ENCODE measurements around the gene SDHAF3.
"Not testable (repeated sequence)": the region's sequence is repeated elsewhere in the genome, so short reads cannot be mapped to it uniquely, and the experiment has no call there.

SDHAF3 gene

DNA sequence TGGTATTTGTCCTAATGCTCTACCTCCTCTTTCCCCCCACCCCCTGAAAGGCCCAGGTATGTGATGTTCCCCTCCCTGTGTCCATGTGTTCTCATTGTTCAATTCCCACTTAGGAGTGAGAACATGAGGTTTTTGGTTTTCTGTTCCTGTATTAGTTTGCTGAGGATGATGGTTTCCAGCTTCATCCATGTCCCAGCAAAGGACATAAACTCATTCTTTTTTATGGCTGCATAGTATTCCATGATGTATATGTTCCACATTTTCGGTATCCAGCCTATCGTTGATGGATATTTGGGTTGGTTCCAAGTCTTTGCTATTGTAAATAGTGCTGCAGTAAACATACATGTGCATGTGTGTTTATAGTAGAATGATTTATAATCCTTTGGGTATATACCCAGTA lies 5.6 kb downstream of the SDHAF3 start:
- not testable (repeated sequence) for DNase-seq (ENCODE audit: low read depth)

DNA sequence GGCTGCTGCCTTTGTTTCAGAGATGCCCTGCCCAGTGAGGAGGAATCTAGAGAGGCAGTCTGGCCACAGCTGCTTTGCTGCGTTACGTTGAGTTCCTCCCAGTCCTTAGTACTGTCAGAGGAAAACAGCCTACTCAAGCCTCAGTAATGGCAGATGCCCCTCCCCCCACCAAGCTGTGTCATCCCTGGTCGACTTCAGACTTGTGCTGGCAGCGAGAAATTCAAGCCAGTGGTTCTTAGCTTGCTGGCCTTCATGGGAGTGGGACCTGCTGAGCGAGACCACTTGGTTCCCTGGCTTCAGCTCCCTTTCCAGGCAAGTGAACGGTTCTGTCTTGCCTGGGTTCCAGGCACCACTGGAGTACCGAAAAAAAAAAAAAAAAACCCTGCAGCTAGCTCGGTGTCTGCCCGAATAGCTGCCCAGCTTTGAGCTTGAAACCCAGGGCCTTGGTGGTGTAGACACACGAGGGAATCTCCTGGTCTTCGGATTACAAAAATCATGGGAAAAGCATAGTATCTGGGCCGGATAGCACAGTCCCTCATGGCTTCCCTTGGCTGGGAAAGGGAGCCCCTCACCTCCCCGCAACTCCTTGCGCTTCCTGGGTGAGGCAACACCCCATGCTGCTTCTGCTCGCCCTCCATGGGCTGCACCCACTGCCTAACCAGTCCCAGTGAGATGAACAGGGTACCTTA lies 9.1 kb downstream of the SDHAF3 start:
- no peak for DNase-seq (ENCODE audit: low read depth)

DNA sequence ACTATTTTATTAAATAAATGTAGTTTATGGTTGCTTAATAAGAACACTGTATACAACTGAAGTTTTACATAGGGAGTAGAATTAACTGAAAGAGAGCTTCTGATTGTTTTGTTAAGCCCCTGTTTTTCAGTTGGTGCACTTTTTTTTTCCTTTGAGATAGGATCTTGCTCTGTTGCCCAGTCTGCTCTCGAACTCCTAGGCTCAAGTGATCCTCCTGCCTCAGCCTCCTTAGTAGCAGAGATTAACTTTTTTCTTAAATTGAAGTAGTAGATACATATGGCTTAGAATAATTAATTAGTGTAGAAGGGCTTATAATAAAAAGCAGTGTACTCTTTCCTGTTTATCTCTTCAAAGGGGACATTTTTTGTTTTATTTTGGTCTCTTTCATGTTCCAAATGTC lies 11.2 kb downstream of the SDHAF3 start:
- DNase-seq (ENCODE audit: low read depth) = no peak

DNA sequence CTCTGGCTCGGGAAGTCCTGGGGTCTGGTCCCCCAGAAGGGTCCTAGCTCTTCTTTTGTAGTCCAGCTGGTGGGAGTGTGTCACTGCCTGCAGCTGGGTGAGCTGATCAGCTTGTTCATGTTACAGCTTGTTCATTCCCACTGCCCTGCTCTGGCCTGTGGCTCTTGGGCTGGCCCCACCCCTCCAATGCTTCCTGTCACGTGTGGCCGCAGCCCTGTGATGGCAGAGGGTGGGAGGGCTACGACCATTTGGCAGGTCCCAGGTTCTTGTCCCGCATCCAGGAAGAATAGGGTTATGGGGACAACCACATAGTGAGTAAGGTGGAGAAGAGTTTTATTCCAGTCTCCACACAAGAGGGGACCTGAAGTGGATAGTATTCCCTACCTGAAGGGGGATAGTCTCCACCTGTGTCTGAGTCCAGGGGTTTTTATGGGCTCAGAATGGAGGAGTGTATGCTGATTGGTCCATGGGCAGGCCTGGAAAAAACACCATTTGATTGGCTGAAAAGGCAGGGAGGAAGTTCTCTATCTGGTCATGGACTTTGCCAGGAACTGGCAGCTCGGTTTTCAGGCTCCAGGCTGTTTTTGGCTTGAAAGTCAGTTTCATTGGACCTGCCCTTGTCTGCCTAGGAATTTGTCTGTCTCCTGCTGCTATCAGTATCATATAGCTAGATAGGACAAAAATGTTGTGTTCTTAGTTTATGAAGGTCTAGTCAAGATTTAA lies 13.1 kb downstream of the SDHAF3 start:
- no peak for DNase-seq (ENCODE audit: low read depth)

DNA sequence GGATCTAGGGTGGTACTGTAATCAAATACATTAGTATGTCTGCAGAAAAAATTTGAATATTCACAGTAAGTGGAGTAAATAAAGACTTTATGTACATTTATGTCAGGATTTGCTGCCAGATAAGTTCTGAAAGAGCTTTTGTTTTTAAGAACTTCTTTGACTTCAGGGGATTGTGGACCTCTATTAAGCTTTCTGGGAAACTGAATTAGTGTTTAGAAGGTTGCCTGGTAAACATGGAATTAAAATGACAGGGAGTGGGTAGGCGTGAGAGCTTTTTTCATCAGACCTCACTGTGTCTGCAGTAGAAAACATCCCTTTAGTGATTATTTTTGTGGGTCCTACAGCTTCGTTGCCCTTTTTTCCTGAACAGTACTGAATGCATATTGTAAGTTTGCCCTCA lies 15.7 kb downstream of the SDHAF3 start:
- DNase-seq (ENCODE audit: low read depth) = no peak

DNA sequence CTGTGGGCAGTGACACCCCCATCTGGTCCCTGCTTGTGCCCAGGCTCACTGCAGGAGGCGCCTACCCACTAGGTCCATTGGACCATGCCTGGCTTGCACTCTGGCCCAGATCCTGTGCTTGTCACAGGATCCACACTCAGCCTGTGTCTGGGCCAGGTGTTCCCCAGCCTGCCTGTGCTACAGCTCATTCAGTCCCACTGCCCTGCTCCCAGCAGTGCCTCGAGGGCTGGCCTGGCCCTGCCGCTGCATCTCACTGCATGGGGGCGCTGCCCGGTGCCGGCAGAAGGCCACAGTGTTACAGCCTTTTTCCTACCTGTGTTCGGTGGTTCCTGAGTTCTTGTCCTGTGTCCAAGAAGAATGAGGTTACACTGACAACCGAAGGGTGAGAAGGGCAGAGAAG lies 21.3 kb downstream of the SDHAF3 start:
- no peak for DNase-seq (ENCODE audit: low read depth)

DNA sequence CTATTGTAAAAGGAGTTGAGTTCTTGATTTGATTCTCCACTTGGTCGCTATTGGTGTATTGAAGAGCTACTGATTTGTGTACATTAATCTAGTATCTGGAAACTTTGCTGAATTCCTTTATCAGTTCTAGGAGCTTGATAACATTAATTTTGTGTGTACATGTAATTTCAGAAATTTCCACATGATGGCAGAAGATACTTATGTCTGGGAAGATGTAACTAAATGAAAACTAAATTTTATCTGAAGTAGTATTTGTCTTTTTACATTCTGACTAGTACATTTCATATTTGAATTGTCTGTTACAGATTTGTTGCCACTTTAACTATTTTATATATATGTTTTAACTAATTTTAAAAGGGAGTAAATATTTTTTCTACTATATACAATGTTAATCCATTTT lies 27.6 kb downstream of the SDHAF3 start:
- DNase-seq (ENCODE audit: low read depth) = no peak

DNA sequence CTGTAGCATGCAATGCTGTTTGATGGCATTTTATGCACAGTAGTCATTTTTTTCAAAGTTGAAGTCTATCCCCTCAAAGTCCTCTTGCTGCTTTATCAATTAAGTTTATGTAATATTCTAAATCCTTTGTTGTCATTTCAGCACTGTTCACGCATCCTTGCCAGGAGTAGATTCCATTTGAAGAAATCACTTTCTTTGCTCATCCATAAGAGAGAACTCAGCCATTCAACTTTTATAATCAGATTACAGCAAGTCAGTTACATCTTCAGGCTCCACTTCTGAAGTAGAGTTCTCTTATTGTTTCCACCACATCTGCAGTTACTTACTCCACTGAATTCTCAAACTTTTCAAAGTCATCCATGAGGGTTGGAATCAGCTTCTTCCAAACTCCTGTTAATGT lies 32.3 kb downstream of the SDHAF3 start:
- DNase-seq (ENCODE audit: low read depth) = no peak

DNA sequence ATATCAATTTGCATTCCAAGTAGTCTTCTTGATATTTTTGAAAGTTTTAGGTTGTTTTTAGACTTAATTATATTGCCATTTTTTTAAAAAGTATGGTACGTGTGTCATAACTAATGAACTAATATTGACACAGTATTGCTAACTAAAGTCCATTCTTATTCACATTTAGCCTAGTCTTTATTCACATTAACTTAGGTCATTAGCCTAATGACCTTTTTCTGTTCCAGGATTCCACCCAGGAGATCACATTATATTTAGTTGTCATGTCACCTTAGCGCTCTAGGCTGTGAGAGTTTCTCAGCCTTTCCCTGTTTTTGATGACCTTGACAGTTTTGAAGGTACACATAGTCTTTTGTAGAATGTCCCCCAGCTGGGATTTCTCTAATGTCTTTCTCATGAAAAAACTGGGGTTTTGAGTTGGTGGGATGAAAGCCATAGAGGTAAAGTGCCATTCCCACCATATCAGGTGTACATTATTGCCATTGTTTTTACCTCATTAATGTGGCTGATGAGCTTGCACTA lies 38.5 kb downstream of the SDHAF3 start:
- DNase-seq (ENCODE audit: low read depth) = no peak

DNA sequence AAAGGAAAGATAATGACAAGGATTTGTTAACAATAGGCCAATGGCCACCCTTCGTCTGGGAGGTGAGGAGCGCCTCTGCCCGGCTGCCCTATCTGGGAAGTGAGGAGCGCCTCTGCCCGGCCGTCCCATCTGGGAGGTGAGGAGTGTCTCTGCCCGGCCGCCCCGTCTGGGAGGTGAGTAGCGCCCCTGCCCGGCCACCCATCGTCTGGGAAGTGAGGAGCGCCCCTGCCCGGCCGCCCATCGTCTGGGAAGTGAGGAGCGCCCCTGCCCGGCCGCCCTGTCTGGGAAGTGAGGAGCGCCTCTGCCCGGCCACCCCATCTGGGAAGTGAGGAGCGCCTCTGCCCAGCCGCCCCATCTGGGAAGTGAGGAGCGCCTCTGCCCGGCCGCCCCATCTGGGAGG lies 42.5 kb downstream of the SDHAF3 start:
- not testable (repeated sequence) for DNase-seq (ENCODE audit: low read depth)

DNA sequence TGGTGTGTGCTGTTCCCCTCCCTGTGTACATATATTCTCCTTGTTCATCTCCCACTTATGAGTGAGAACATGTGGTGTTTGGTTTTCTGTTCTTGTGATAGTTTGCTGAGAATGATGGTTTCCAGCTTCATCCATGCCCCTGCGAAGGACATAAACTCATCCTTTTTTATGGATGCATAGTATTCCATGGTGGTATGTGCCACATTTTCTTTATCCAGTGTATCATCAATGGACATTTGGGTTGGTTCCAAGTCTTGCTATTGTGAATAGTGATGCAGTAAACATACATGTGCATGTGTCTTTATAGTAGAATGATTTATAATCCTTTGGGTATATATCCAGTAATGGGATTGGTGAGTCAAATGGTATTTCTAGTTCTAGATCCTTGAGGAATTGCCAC lies 44.1 kb downstream of the SDHAF3 start:
- not testable (repeated sequence) for DNase-seq (ENCODE audit: low read depth)

DNA sequence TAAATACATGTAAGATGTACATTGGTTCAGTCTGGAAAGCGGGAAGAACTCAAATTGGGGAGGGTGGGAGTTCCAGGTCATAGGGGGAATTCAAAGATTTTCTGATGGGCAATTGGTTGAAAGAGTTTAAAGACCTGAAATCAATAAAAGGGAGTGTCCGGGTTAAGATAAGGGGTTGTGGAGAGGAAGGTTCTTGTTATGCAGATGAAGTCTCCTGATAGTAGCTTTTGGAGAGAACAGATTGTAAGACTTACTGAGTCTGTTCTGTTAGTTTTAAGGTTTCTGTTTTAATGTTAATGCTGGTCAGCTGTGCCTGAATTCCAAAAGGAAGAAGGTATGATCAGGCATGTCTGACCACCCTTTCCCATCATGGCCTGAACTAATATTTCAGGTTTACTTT lies 48.8 kb downstream of the SDHAF3 start:
- no peak for DNase-seq (ENCODE audit: low read depth)

DNA sequence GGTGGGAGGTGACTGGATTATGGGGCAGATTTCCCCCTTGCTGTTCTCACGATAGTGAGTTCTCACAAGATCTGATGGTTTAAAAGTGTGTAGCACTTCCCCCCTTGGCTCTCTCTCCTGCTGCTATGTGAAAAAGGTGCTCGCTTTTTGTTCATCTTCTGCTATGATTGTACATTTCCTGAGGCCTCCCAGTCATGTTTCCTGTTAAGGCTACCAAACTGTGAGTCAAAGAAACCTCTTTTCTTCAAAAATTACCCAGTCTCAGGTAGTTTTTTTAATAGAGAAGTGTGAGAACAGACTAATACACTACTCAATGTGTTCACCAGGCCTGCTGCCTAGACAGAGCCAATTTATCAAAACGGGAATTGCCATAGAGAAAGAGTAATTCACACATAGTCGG lies 49.7 kb downstream of the SDHAF3 start:
- DNase-seq (ENCODE audit: low read depth) = no peak

DNA sequence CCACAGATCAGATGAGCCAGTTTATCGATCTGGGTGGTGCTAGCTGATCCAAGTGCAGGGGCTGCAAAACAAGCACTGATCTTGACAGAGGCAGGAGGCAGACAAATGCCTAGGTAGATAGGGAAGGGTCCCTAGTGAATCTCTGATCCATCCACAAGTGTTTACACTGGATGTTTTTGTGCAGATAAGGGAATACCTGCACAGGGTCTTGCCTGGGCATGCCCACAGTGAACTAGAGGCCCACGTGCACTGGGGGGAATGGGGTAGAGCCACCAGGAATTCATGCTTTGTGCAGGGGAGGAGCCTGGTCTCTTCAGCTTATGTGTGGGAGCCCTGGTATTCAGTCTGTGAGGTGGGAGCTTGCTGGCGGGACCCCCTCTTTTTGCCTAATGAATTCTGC lies 50.3 kb downstream of the SDHAF3 start:
- no peak for DNase-seq (ENCODE audit: low read depth)

DNA sequence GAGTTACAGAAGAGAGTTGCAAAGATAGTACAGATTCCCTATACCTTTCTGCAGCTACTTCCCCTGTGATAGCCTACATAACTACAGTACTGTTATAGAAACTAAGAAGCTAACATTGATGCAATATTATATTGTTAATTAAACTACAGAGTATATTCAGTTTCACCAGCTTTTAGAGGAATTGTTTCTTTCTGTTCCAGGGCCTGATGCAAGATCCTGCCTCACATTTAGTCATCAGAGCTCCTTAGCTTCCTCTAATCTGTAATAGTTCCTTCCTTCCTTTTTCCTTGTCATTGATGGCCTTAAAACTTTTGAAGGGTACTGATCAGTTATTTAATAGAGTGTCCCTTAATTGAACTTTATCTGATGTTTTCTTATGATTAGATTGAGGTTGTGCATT lies 56.8 kb downstream of the SDHAF3 start:
- DNase-seq (ENCODE audit: low read depth) = no peak

DNA sequence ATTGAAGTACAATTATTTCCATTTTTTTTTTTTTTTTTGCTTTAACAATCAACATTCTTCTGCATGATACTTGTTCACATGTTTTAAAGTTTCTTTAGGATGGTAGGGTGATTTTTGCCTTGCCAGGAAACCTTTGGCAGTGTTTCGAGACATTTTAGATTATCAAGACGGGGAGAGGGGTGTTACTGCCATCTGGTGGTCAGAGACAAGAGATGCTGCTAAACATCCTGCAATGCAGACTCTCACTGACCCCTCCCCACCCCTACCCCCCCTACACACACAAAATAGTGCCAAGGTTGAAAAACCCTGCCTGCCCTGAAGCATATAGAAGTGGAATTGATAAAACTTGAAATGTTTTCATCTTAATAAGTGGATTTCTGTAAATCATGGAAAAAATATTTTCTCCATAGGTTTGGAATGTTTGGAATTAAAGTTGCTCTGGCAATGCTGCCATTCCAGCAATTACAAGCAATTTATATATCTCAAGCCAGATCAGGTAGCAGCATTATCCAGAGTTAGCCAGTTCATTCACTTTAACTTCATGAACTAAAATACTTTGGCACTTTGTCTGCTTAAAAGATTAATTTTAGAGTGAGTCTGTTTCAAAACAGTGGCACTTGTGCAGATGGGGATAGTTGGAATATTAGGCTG lies 62.1 kb downstream of the SDHAF3 start:
- DNase-seq (ENCODE audit: low read depth) = peak; percentile 16

DNA sequence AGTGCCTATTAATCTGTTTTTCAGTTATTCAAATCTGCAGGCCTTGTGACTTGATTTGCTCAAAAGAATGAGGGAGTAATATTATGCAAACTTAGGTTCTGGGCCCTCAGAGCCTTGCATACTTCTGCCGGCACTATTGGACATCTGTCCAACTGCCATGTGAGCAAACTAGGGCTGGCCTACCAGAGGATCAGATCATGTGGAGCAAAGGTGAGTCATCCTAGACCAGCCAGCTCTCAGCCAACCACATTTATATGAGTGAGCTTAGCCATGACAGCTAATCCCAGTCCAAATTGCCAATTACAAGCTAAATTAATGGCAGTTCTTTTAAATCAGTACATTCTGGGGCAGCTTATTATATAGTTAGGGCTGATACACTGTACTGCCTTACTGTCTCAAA lies 69.6 kb downstream of the SDHAF3 start:
- DNase-seq (ENCODE audit: low read depth) = no peak

DNA sequence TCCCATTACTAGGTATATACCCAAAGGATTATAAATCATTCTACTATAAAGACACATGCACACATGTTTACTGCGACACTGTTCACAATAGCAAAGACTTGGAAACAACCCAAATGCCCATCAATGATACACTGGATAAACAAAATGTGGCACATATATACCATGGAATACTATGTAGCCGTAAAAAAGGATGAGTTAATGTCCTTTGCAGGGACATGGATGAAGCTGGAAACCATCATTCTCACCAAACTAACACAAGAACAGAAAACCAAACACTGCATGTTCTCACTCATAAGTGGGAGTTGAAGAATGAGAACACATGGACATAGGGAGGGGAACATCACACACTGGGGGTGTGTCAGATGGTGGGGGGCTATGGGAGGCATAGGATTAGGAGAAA lies 78.7 kb downstream of the SDHAF3 start:
- not testable (repeated sequence) for DNase-seq (ENCODE audit: low read depth)

DNA sequence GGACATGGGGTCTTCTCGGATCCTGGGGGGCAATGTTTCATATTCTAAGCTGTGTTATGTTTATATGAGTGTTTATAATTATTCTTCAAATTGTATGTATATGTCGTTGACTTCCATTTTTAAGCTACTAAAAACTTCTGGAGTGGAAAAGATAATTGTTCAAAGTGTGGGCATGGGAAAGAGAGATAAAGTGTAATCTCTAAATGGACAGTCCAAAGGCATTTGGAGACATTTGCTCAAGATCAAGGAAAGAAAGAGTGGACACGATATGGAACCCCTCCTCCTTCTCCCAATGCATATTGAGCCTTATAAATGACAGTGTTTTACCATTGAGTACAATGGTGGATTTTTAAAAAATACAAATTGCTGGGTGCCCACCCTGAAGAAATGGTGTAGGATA lies 81.1 kb downstream of the SDHAF3 start:
- DNase-seq (ENCODE audit: low read depth) = no peak

DNA sequence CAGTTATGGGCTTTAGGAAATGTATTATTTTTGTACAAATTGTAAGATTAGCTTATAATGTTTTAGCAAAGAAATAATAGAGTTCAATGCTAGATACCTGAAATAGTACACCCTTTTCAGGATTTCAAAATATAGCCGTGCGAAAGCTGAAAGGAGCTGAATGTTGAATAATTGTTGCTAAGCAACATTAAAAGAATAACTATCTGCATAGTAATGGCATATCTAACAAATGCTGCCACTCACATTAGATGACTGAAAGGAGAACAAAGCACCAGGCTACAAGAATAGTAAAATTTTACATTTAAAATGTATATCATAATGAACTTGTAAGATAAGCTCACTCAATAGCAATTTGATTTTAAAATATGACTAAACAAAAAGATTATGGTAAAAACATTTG lies 82.5 kb downstream of the SDHAF3 start:
- DNase-seq (ENCODE audit: low read depth) = no peak

DNA sequence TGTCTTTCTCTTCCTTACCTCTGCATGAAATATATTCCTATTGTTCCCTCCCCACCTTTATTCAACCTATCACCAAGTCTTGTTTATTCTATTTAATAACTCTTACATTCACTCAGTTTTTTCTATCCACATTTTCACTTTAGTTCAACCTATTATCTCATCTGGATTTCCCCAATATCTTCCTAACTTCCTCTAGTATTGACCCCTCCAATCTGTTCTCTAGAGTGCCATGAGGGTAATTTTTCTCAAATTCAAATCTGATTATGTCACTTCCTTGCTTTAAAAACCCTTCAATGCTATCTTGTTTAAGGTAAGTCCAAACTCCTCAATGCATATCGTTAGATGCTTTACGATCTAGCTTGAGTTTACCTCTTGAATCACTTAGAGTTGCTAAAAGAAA lies 86.5 kb downstream of the SDHAF3 start:
- no peak for DNase-seq (ENCODE audit: low read depth)

DNA sequence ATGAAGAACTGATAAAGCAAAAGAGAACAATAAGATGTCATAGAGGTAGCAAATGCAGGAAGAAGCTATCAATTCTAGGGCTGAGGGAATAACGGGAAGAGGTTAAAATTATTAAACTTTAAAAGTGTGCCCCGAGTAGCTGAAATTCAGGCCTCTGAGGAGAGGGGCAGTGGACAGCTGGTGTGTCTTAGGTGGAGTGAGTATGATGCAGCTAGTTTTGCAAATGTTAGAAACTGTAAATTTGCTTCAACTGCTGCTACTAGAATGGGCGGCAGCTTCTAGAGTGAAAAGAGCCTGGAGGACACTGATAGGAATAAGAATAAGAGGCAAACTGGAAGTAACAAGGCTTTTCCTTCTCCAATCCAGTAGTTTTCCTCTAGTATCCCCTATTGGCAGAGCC lies 87.3 kb downstream of the SDHAF3 start:
- DNase-seq (ENCODE audit: low read depth) = no peak

DNA sequence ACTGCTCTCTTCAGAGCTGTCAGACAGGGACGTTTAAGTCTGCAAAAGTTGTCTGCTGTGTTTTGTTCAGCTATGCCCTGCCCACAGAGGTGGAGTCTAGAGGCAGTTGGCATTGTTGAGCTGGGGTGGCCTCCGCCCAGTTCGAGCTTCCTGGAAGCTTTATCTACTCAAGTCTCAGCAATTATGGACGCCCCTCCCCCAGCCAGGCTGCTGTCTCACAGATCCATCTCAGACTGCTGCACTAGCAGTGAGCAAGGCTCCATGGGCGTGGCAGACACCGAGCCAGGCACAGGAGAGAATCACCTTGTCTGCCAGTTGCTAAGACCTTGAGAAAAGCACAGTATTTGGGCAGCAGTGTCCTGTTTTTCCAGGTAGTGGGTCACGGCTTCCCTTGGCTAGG lies 98.1 kb downstream of the SDHAF3 start:
- no peak for DNase-seq (ENCODE audit: low read depth)

Measured in activated T-cell treated with anti-CD3 and anti-CD28 coated beads for 1 hour (primary cell).